ENCODE data around the gene WDR72.

The WDR72 gene

GRCh38 chr15:53527996-53528395 lies 231.5 kb downstream of the WDR72 start:
- no peak for DNase-seq

GRCh38 chr15:53525894-53526293 lies 233.6 kb downstream of the WDR72 start:
- no peak for DNase-seq

- DNase-seq: no peak
Observed at GRCh38 chr15:53522991-53523390, 236.5 kb downstream of the WDR72 start.

- DNase-seq: no peak
Observed at GRCh38 chr15:53520996-53521395, 238.5 kb downstream of the WDR72 start.

- DNase-seq: no peak
Observed at GRCh38 chr15:53513431-53513830, 246.0 kb downstream of the WDR72 start.

GRCh38 chr15:53512029-53512428 lies 247.4 kb downstream of the WDR72 start:
- no peak for DNase-seq

GRCh38 chr15:53511175-53511574 lies 248.3 kb downstream of the WDR72 start:
- DNase-seq: no peak

GRCh38 chr15:53506370-53506769 lies 253.1 kb downstream of the WDR72 start:
- no peak for DNase-seq

- DNase-seq: no peak
Observed at GRCh38 chr15:53498996-53499395, 260.5 kb downstream of the WDR72 start.

- no peak for DNase-seq
Observed at GRCh38 chr15:53490341-53490740, 269.1 kb downstream of the WDR72 start.

GRCh38 chr15:53482055-53482454 lies 277.4 kb downstream of the WDR72 start:
- DNase-seq: no peak

- no peak for DNase-seq
Observed at GRCh38 chr15:53477981-53478766, 281.3 kb downstream of the WDR72 start.

GRCh38 chr15:53473886-53474285 lies 285.6 kb downstream of the WDR72 start:
- no peak for DNase-seq

- DNase-seq: no peak
Observed at GRCh38 chr15:53473435-53473834, 286.0 kb downstream of the WDR72 start.

GRCh38 chr15:53472883-53473282 lies 286.6 kb downstream of the WDR72 start:
- DNase-seq: no peak

- no peak for DNase-seq
Observed at GRCh38 chr15:53472210-53472609, 287.3 kb downstream of the WDR72 start.

GRCh38 chr15:53470743-53471142 lies 288.7 kb downstream of the WDR72 start:
- DNase-seq: no peak

GRCh38 chr15:53469422-53469821 lies 290.0 kb downstream of the WDR72 start:
- DNase-seq: no peak
